GM23338 (cell line): ENCODE data around the gene C5AR1. TPM values are rescaled to one million over a fixed set of nuclear protein-coding genes. Genes with fewer than 3 reads are reported as not detected.

ENCODE experiments used
- ATAC-seq: fragments of 200-7000 bp; cut with Tn5 transposase; 3 replicates; pipeline ENCODE4 v1.9.1; 2020
- DNase-seq: peaks from one replicate; pipeline ENCODE4 v3.0.0-alpha.2; 2015; ENCODE audit warnings: low spot score
- H2AFZ ChIP-seq: fragments of 200-600 bp; sonication (generic); 2 replicates; pipeline ENCODE4 v1.8.0; 2016; ENCODE audit warnings: antibody characterized with exemption, mild to moderate bottlenecking, moderate library complexity
- H3F3A ChIP-seq: fragments of 200-600 bp; sonication (generic); replicated peaks from 2 replicates; pipeline ENCODE4 v1.8.0; 2017; ENCODE audit warnings: antibody characterized with exemption, mixed run types, low read depth
- H3K27ac ChIP-seq: fragments of 200-600 bp; sonication (generic); 2 replicates; pipeline ENCODE4 v1.6.1; 2016; ENCODE audit warnings: low read depth
- H3K27me3 ChIP-seq: fragments of 200-600 bp; sonication (generic); 2 replicates; pipeline ENCODE4 v1.8.0; 2016; ENCODE audit warnings: mild to moderate bottlenecking, mixed run types, moderate library complexity; ENCODE audit not compliant: insufficient read depth
- H3K36me3 ChIP-seq: fragments of 200-600 bp; sonication (generic); 2 replicates; pipeline ENCODE4 v1.8.0; 2016; ENCODE audit warnings: mild to moderate bottlenecking; ENCODE audit not compliant: insufficient read depth
- H3K4me1 ChIP-seq: fragments of 200-600 bp; sonication (generic); 2 replicates; pipeline ENCODE4 v1.8.0; 2016; ENCODE audit warnings: mild to moderate bottlenecking, moderate library complexity; ENCODE audit not compliant: insufficient read depth
- H3K4me2 ChIP-seq: fragments of 200-600 bp; sonication (generic); 2 replicates; pipeline ENCODE4 v1.7.1; 2017; ENCODE audit warnings: mixed run types
- H3K4me3 ChIP-seq: fragments of 200-600 bp; sonication (generic); 2 replicates; pipeline ENCODE4 v1.6.1; 2016; ENCODE audit warnings: mixed run types
- H3K79me2 ChIP-seq: fragments of 200-600 bp; sonication (generic); replicated peaks from 2 replicates; pipeline ENCODE4 v1.8.0; 2017; ENCODE audit warnings: mild to moderate bottlenecking; ENCODE audit not compliant: insufficient read depth
- H3K9me2 ChIP-seq: fragments of 200-600 bp; sonication (generic); 2 replicates; pipeline ENCODE4 v1.8.0; 2017; ENCODE audit not compliant: insufficient read depth
- H4K20me1 ChIP-seq: fragments of 200-600 bp; sonication (generic); replicated peaks from 2 replicates; pipeline ENCODE4 v1.8.0; 2017; ENCODE audit warnings: mild to moderate bottlenecking; ENCODE audit not compliant: insufficient read depth
- H3K27ac Mint-ChIP-seq: 2 replicates; pipeline ENCODE4 v1.8.0; 2020; ENCODE audit warnings: inconsistent platforms, mild to moderate bottlenecking, moderate library complexity, mixed read lengths
- H3K27me3 Mint-ChIP-seq: 3 replicates; pipeline ENCODE4 v1.8.0; 2022; ENCODE audit warnings: low read depth, mild to moderate bottlenecking, moderate library complexity, mixed read lengths, inconsistent platforms; ENCODE audit not compliant: insufficient read depth, poor library complexity
- H3K36me3 Mint-ChIP-seq: 3 replicates; pipeline ENCODE4 v1.8.0; 2021; ENCODE audit warnings: low read depth, mild to moderate bottlenecking, inconsistent platforms, moderate library complexity, mixed read lengths
- H3K4me1 Mint-ChIP-seq: 3 replicates; pipeline ENCODE4 v1.8.0; 2020; ENCODE audit warnings: mild to moderate bottlenecking, inconsistent platforms, mixed read lengths
- H3K4me3 Mint-ChIP-seq: 3 replicates; pipeline ENCODE4 v1.8.0; 2021; ENCODE audit warnings: moderate library complexity, mild to moderate bottlenecking, inconsistent platforms, mixed read lengths
- H3K9me3 Mint-ChIP-seq: 3 replicates; pipeline ENCODE4 v1.8.0; 2020; ENCODE audit warnings: moderate library complexity, mild to moderate bottlenecking, inconsistent platforms, mixed read lengths
- CREB1 ChIP-seq: fragments of 250-450 bp; sonication (Bioruptor Pico); IDR thresholded peaks from 2 replicates; pipeline ENCODE4 v1.5.0; 2020; ENCODE audit warnings: low read depth, mild to moderate bottlenecking, moderate library complexity
- EZH2 ChIP-seq: fragments of 200-600 bp; sonication (generic); IDR thresholded peaks from one replicate; pipeline ENCODE4 v1.8.0; 2017; ENCODE audit warnings: antibody characterized with exemption, mild to moderate bottlenecking, low read depth; ENCODE audit not compliant: unreplicated experiment
- EZH2phosphoT487 ChIP-seq: fragments of 200-600 bp; sonication (generic); IDR thresholded peaks from one replicate; pipeline ENCODE4 v1.8.1; 2018; ENCODE audit warnings: antibody characterized with exemption; ENCODE audit not compliant: unreplicated experiment
- JUNB ChIP-seq: IDR thresholded peaks from one replicate; pipeline ENCODE4 v1.6.1; 2016; ENCODE audit warnings: antibody characterized with exemption; ENCODE audit not compliant: unreplicated experiment
- NANOG ChIP-seq: IDR thresholded peaks from 2 replicates; pipeline ENCODE4 v1.6.1; 2016; ENCODE audit warnings: antibody characterized with exemption, borderline replicate concordance
- POLR2AphosphoS5 ChIP-seq: IDR thresholded peaks from 2 replicates; pipeline ENCODE4 v1.6.1; 2016; ENCODE audit warnings: antibody characterized with exemption, low read depth
- STAT1 ChIP-seq: IDR thresholded peaks from one replicate; pipeline ENCODE4 v1.6.1; 2016; ENCODE audit warnings: antibody characterized with exemption; ENCODE audit not compliant: unreplicated experiment
- ZNF114 ChIP-seq: fragments of 250-450 bp; sonication (Bioruptor Pico); IDR thresholded peaks from 2 replicates; pipeline ENCODE4 v1.5.0; 2020; ENCODE audit warnings: mild to moderate bottlenecking, moderate library complexity
- ZNF331 ChIP-seq: fragments of 250-450 bp; sonication (Bioruptor Pico); IDR thresholded peaks from 2 replicates; pipeline ENCODE4 v1.5.0; 2020; ENCODE audit warnings: low read depth, mild to moderate bottlenecking, moderate library complexity
- polyA plus RNA-seq: library from polyadenylated mRNA; unstranded; fragments of >200 nt; fragmentation: Nextera tagmentation; extraction: Ambion mirVana; gene quantifications from 2 replicates; pipeline ENCODE4 v1.2.1, GENCODE V29; 2016
- total RNA-seq: library from RNA; depleted of rRNA; stranded (reverse); fragments of >200 nt; shearing (Covaris generic); gene quantifications from 2 replicates; pipeline ENCODE4 v1.2.3, GENCODE V29; 2014
- TF ChIP-seq, protein P1 (sequence below), 2 experiments: fragments of 200-600 bp in 1 of 2; sonication (generic) in 1 of 2; conservative IDR thresholded peaks; 2 replicates each; pipeline versions ENCODE4 v1.5.1 to v1.6.1; 2016 to 2017; ENCODE audit warnings: antibody characterized with exemption in 2 of 2, low read depth in 2 of 2, mild to moderate bottlenecking in 2 of 2, moderate library complexity in 1 of 2
- TF ChIP-seq, protein P2 (sequence below): fragments of 250-450 bp; sonication (Bioruptor Pico); IDR thresholded peaks from 2 replicates; pipeline ENCODE4 v1.5.0; 2020; ENCODE audit warnings: mild to moderate bottlenecking, moderate library complexity

The C5AR1 gene
- total and polyA plus RNA-seq, 2 experiments from 2014 or later, result 0.08 TPM; not detected in 1

DNA sequence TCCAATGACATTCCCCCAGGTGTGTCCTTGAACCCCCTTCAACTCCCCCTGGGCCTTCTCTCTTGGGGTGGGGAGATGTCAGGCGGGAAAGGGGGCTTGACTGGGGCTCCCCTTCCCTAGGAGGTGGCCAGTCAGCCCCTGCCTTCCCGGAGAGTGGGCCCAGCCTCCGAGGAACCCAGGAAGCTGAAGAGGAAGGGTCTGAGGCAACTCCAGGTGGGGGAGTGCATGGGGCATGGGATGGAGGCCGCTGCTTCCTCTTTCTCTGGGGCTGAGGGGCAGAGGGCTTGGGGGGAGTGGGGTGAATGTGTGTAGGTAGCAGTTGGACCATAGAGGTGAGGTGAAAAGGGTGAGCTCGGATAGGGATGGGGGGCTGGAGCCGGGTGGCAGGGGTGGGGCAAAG is 37.7 kb upstream of the C5AR1 start:
- Mint-ChIP-seq H3K27ac (no peak overlapping the region), H3K27me3 (peaks cover 37% of the 10 kb centered on the region)
- no peak overlapping the region for H3K27ac ChIP-seq

DNA sequence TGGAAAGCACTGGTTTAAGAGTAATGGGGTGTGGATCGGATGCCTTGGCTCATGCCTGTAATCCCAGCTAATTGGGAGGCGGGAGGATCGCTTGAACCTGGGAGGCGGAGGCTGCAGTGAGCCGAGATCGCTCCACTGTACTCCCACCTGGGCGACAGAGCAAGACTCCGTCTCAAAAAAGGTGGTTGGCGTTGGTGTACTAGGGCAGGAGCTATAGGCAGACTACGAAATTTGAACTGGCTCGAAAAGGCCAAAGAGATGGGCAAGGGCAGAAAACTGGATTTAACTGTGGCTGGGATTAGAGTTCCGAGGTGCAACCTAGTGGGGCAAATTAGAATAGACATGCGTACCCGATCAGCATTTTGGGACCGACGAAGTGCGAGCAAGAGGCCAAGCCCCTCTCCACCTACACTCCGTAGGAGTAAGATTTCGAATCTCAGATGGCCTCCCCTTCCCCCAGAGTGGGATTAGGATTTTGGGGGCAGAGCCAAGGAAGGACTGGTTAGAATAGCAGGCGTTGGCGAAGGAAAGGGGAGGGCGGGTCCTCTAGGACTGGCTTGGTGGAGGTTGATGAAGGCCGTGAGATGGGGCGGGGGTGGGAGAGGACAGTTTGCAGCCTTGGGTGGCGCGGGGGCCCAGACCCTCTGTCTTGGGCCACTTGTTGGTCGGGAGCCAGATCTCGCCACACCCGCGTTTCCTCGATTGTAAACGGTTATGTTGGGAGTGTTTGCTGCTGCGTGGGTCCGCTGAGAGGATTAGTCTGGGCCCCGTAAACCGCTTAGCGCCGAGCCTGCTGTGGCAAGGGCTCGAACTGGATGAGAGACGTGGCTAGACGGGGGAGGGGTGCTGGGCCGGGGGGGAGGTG is 37.0 kb upstream of the C5AR1 start:
- H2AFZ ChIP-seq, result peak overlapping the region; percentile 72
- H3K27ac ChIP-seq, result peak overlapping the region; percentile 100
- ATAC-seq (peak; percentile 12), DNase-seq (peak; percentile 50)
- no peaks in the 10 kb centered on the region for H3K36me3 ChIP-seq
- H3K4me2 ChIP-seq, result peak overlapping the region; percentile 95
- TF ChIP-seq, protein P1, sequence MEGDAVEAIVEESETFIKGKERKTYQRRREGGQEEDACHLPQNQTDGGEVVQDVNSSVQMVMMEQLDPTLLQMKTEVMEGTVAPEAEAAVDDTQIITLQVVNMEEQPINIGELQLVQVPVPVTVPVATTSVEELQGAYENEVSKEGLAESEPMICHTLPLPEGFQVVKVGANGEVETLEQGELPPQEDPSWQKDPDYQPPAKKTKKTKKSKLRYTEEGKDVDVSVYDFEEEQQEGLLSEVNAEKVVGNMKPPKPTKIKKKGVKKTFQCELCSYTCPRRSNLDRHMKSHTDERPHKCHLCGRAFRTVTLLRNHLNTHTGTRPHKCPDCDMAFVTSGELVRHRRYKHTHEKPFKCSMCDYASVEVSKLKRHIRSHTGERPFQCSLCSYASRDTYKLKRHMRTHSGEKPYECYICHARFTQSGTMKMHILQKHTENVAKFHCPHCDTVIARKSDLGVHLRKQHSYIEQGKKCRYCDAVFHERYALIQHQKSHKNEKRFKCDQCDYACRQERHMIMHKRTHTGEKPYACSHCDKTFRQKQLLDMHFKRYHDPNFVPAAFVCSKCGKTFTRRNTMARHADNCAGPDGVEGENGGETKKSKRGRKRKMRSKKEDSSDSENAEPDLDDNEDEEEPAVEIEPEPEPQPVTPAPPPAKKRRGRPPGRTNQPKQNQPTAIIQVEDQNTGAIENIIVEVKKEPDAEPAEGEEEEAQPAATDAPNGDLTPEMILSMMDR (conservative IDR thresholded peaks at IDR 0.05; ENCODE audit: low read depth in 2 of 2), result no peak
- TF ChIP-seq, protein P2, sequence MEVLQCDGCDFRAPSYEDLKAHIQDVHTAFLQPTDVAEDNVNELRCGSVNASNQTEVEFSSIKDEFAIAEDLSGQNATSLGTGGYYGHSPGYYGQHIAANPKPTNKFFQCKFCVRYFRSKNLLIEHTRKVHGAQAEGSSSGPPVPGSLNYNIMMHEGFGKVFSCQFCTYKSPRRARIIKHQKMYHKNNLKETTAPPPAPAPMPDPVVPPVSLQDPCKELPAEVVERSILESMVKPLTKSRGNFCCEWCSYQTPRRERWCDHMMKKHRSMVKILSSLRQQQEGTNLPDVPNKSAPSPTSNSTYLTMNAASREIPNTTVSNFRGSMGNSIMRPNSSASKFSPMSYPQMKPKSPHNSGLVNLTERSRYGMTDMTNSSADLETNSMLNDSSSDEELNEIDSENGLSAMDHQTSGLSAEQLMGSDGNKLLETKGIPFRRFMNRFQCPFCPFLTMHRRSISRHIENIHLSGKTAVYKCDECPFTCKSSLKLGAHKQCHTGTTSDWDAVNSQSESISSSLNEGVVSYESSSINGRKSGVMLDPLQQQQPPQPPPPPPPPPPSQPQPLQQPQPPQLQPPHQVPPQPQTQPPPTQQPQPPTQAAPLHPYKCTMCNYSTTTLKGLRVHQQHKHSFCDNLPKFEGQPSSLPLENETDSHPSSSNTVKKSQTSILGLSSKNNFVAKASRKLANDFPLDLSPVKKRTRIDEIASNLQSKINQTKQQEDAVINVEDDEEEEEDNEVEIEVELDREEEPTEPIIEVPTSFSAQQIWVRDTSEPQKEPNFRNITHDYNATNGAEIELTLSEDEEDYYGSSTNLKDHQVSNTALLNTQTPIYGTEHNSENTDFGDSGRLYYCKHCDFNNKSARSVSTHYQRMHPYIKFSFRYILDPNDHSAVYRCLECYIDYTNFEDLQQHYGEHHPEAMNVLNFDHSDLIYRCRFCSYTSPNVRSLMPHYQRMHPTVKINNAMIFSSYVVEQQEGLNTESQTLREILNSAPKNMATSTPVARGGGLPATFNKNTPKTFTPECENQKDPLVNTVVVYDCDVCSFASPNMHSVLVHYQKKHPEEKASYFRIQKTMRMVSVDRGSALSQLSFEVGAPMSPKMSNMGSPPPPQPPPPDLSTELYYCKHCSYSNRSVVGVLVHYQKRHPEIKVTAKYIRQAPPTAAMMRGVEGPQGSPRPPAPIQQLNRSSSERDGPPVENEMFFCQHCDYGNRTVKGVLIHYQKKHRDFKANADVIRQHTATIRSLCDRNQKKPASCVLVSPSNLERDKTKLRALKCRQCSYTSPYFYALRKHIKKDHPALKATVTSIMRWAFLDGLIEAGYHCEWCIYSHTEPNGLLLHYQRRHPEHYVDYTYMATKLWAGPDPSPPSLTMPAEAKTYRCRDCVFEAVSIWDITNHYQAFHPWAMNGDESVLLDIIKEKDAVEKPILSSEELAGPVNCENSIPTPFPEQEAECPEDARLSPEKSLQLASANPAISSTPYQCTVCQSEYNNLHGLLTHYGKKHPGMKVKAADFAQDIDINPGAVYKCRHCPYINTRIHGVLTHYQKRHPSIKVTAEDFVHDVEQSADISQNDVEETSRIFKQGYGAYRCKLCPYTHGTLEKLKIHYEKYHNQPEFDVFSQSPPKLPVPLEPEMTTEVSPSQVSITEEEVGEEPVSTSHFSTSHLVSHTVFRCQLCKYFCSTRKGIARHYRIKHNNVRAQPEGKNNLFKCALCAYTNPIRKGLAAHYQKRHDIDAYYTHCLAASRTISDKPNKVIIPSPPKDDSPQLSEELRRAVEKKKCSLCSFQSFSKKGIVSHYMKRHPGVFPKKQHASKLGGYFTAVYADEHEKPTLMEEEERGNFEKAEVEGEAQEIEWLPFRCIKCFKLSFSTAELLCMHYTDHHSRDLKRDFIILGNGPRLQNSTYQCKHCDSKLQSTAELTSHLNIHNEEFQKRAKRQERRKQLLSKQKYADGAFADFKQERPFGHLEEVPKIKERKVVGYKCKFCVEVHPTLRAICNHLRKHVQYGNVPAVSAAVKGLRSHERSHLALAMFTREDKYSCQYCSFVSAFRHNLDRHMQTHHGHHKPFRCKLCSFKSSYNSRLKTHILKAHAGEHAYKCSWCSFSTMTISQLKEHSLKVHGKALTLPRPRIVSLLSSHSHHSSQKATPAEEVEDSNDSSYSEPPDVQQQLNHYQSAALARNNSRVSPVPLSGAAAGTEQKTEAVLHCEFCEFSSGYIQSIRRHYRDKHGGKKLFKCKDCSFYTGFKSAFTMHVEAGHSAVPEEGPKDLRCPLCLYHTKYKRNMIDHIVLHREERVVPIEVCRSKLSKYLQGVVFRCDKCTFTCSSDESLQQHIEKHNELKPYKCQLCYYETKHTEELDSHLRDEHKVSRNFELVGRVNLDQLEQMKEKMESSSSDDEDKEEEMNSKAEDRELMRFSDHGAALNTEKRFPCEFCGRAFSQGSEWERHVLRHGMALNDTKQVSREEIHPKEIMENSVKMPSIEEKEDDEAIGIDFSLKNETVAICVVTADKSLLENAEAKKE (CRISPR knock-in tag), result no peak
- TF ChIP-seq JUNB (no peak), POLR2AphosphoS5 (no peak), CREB1 (CRISPR knock-in tag) (no peak), NANOG (no peak), STAT1 (no peak), EZH2 (no peak)
- H3K4me1 Mint-ChIP-seq, result peaks cover 24% of the 10 kb centered on the region
- H3K27ac Mint-ChIP-seq, result peak overlapping the region; percentile 85
- H4K20me1 ChIP-seq, result peaks cover 3% of the 10 kb centered on the region
- peak overlapping the region; percentile 88 for H3K4me3 Mint-ChIP-seq
- H3K9me3 Mint-ChIP-seq, result no peaks in the 10 kb centered on the region; the same call in 2 of the 3 replicates
- peaks cover 33% of the 10 kb centered on the region for H3K27me3 Mint-ChIP-seq
- peaks cover 28% of the 10 kb centered on the region for H3K36me3 Mint-ChIP-seq
- no peaks in the 10 kb centered on the region for H3K79me2 ChIP-seq
- H3K4me1 ChIP-seq, result peaks cover 11% of the 10 kb centered on the region; the same call in 1 of the 2 replicates
- H3K27me3 ChIP-seq, result peaks cover 8% of the 10 kb centered on the region
- peaks cover 20% of the 10 kb centered on the region for H3F3A ChIP-seq
- H3K9me2 ChIP-seq, result no peaks in the 10 kb centered on the region
- peak overlapping the region; percentile 83 for H3K4me3 ChIP-seq

More for the DNA sequence above, 37.7 kb upstream of the C5AR1 start:
- no peak overlapping the region for H2AFZ ChIP-seq
- peak overlapping the region; percentile 95 for H3K4me2 ChIP-seq
- peak overlapping the region; percentile 83 for H3K4me3 ChIP-seq
- peak overlapping the region; percentile 88 for H3K4me3 Mint-ChIP-seq
- no peaks in the 10 kb centered on the region for H3K79me2 ChIP-seq
- peaks cover 3% of the 10 kb centered on the region for H4K20me1 ChIP-seq
- peaks cover 11% of the 10 kb centered on the region; the same call in 1 of the 2 replicates for H3K4me1 ChIP-seq
- no peaks in the 10 kb centered on the region for H3K9me2 ChIP-seq
- no peaks in the 10 kb centered on the region for H3K36me3 ChIP-seq
- peaks cover 20% of the 10 kb centered on the region for H3F3A ChIP-seq
- H3K9me3 Mint-ChIP-seq, result no peaks in the 10 kb centered on the region; the same call in 2 of the 3 replicates
- H3K27me3 ChIP-seq, result peaks cover 8% of the 10 kb centered on the region
- no peak for DNase-seq
- H3K4me1 Mint-ChIP-seq, result peaks cover 24% of the 10 kb centered on the region
- H3K36me3 Mint-ChIP-seq, result peaks cover 35% of the 10 kb centered on the region
- no peak for ATAC-seq
- TF ChIP-seq EZH2phosphoT487, result no peak
- no peak for TF ChIP-seq JUNB
- TF ChIP-seq ZNF331 (CRISPR knock-in tag), result no peak
- no peak for TF ChIP-seq ZNF114 (CRISPR knock-in tag)
- no peak for TF ChIP-seq EZH2
